ENCODE results near the gene TMEM183A. TPM values are rescaled to one million over a fixed set of nuclear protein-coding genes. Genes with fewer than 3 reads are reported as not detected.

TMEM183A gene
- total RNA-seq, 1 experiment from 2014 or later = 84.4 TPM

GRCh38 chr1:202972046-202972445, 35.1 kb upstream of the TMEM183A start:
- CTCF ChIA-PET = interaction anchor here (0.6 to 1.1 kb wide), 3 partner anchors 19 to 695 kb away, joined by 3 to 4 read pairs (median 3); no protein-coding TSS in a partner anchor
- H3K27ac Mint-ChIP-seq (ENCODE audit: unreplicated experiment) = no peak overlapping the region
- DNase-seq = no peak
- no peaks in the 10 kb centered on the region for H3K9me3 Mint-ChIP-seq (ENCODE audit: low read depth, unreplicated experiment)
- no TSS peak for BruUV-seq (replicated peaks)
- H3K27me3 Mint-ChIP-seq (ENCODE audit: unreplicated experiment) = peaks cover 58% of the 10 kb centered on the region
- intact Hi-C loops (cut with micrococcal nuclease; ENCODE audit: unreplicated experiment) = no loop called here
- peaks cover 22% of the 10 kb centered on the region for H3K4me1 Mint-ChIP-seq (ENCODE audit: low read depth, unreplicated experiment)
- H3K36me3 Mint-ChIP-seq (ENCODE audit: insufficient read depth, unreplicated experiment) = peaks cover 9% of the 10 kb centered on the region
- no peak overlapping the region for H3K4me3 Mint-ChIP-seq (ENCODE audit: low read depth, unreplicated experiment)
- no peak for TF ChIP-seq CTCF (IDR thresholded peaks at IDR 0.05; ENCODE audit: unreplicated experiment)

- Mint-ChIP-seq H3K36me3 (ENCODE audit: insufficient read depth, unreplicated experiment) (no peaks in the 10 kb centered on the region), H3K4me3 (ENCODE audit: low read depth, unreplicated experiment) (no peak overlapping the region), H3K4me1 (ENCODE audit: low read depth, unreplicated experiment) (peaks cover 8% of the 10 kb centered on the region), H3K9me3 (ENCODE audit: low read depth, unreplicated experiment) (no peaks in the 10 kb centered on the region), H3K27ac (ENCODE audit: unreplicated experiment) (no peak overlapping the region), H3K27me3 (ENCODE audit: unreplicated experiment) (peaks cover 85% of the 10 kb centered on the region)
- BruUV-seq (replicated peaks) = no TSS peak
- intact Hi-C loops (cut with micrococcal nuclease; ENCODE audit: unreplicated experiment) = no loop called here
- DNase-seq = no peak
- no peak for TF ChIP-seq CTCF (IDR thresholded peaks at IDR 0.05; ENCODE audit: unreplicated experiment)
- CTCF ChIA-PET = interaction anchor here (0.6 to 0.7 kb wide), 2 partner anchors 608 to 1137 kb away, joined by 4 to 8 read pairs; no protein-coding TSS in a partner anchor
Observed at GRCh38 chr1:202974856-202975255, 32.3 kb upstream of the TMEM183A start.

GRCh38 chr1:202976633-202977032, 30.5 kb upstream of the TMEM183A start:
- intact Hi-C loops (cut with micrococcal nuclease; ENCODE audit: unreplicated experiment) = no loop called here
- H3K27me3 Mint-ChIP-seq (ENCODE audit: unreplicated experiment) = peaks cover 88% of the 10 kb centered on the region
- no peak overlapping the region for H3K27ac Mint-ChIP-seq (ENCODE audit: unreplicated experiment)
- H3K9me3 Mint-ChIP-seq (ENCODE audit: low read depth, unreplicated experiment) = no peaks in the 10 kb centered on the region
- TF ChIP-seq CTCF (IDR thresholded peaks at IDR 0.05; ENCODE audit: unreplicated experiment) = no peak
- no peak overlapping the region for H3K4me3 Mint-ChIP-seq (ENCODE audit: low read depth, unreplicated experiment)
- H3K4me1 Mint-ChIP-seq (ENCODE audit: low read depth, unreplicated experiment) = peaks cover 8% of the 10 kb centered on the region
- CTCF ChIA-PET = no interaction called here
- H3K36me3 Mint-ChIP-seq (ENCODE audit: insufficient read depth, unreplicated experiment) = no peaks in the 10 kb centered on the region
- no TSS peak for BruUV-seq (replicated peaks)
- DNase-seq = no peak

GRCh38 chr1:202979459-202979858, 27.7 kb upstream of the TMEM183A start:
- no peaks in the 10 kb centered on the region for H3K9me3 Mint-ChIP-seq (ENCODE audit: low read depth, unreplicated experiment)
- BruUV-seq (replicated peaks) = no TSS peak
- H3K4me1 Mint-ChIP-seq (ENCODE audit: low read depth, unreplicated experiment) = peaks cover 8% of the 10 kb centered on the region
- H3K36me3 Mint-ChIP-seq (ENCODE audit: insufficient read depth, unreplicated experiment) = no peaks in the 10 kb centered on the region
- intact Hi-C loops (cut with micrococcal nuclease; ENCODE audit: unreplicated experiment) = no loop called here
- CTCF ChIA-PET = no interaction called here
- no peak for DNase-seq
- peaks cover 61% of the 10 kb centered on the region for H3K27me3 Mint-ChIP-seq (ENCODE audit: unreplicated experiment)
- H3K4me3 Mint-ChIP-seq (ENCODE audit: low read depth, unreplicated experiment) = no peak overlapping the region
- TF ChIP-seq CTCF (IDR thresholded peaks at IDR 0.05; ENCODE audit: unreplicated experiment) = no peak
- no peak overlapping the region for H3K27ac Mint-ChIP-seq (ENCODE audit: unreplicated experiment)

All from Calu3 (cell line).